ENCODE results near the gene PKDCC.
"Not testable (repeated sequence)": the region's sequence is repeated elsewhere in the genome, so short reads cannot be mapped to it uniquely, and the experiment has no call there.

PKDCC gene

DNA sequence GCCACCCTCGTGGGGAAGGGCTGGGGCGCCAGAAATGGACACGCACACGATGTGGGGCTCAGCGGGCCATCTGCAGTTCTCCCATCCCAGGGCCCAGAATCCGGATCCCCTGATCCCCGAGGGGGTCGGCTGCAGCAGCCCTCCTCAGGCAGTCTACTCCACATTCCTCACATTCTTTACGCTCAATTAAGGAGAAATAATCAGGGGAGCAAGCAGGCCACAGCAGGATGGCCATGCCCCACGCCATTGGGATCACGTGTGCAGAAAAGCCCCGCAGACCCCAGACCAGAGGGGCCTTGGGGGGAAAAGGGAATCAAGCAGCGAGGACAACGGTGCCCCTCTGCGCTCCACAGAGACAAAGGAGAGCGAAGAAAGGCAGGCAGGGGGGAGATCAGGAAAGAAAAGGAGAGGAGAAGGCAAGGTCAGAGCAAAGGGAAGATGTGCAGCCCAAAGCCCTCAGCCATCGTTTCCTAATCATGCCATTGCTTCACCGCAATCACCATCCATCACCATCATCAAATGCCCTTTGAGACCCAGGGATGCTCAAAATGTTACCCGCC, 17.5 kb upstream of the PKDCC start:
- DNase-seq (ENCODE audit: low spot score) (no peak), FAIRE-seq (no peak)

DNA sequence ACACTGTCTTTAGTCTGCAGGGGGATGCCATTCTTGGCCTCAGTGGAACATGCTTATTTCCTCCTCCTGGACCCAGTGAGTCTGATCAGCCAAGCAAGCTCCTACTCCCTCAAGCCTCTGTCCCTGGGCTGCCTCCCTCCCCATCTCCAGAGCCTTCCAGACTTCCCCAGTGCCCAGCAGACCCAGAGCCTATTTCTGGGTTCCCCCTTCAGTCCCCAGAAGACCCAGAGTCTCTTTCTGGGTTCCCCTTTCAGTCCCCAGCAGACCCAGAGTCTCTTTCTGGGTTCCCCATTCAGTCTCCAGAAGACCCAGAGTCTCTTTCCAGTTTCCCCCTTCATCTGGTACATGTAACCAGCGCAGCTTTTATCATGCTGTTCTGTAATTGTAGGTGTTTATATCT, 17.0 kb upstream of the PKDCC start:
- no peak for FAIRE-seq

DNA sequence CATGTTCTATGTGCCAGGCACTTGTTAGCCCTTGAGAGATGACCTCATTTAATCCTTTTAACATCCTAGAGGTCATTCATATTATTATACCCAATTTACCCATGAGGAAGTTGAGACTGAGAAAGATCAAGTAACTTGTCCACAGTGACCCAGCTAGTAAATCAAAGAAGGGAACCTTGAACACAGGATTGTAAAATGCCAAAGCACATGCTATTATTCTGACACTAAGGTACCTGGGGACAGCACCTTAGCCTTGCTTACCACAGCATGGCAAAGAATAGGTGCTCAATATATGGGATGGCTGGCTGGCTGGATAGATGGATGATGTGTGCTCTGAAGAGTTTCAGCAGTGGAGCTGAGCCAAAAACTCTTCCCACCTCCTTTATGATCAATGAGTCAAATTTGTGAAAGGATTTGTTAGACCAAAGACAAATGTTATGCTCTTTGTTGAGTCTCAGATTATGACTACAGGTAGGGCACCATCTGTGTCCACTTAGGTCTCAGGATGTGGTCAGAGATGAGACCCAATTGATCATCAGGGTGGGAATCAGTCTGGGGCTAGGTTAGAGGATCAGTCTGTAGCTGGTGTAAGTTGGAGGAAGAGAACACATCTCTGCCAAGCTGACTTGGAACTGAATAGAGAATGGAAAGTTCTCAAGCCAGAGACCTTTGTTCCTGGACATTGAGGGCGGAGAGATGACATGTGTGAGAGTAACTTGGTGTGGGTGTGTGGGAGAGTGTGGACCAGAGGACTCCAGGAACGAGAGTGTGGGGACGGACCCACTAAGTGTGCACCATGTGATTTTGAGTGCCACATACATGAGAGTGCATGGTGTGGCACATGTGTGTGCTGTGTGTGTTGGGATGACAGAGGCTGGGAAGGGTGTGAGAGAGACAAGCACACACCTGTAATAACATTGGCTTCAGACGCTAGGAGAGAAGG, 16.3 kb upstream of the PKDCC start:
- peak; percentile 63 for FAIRE-seq
- DNase-seq (ENCODE audit: low spot score), result no peak

More for the DNA sequence above, 17.0 kb upstream of the PKDCC start:
- no peak for DNase-seq (ENCODE audit: low spot score)

DNA sequence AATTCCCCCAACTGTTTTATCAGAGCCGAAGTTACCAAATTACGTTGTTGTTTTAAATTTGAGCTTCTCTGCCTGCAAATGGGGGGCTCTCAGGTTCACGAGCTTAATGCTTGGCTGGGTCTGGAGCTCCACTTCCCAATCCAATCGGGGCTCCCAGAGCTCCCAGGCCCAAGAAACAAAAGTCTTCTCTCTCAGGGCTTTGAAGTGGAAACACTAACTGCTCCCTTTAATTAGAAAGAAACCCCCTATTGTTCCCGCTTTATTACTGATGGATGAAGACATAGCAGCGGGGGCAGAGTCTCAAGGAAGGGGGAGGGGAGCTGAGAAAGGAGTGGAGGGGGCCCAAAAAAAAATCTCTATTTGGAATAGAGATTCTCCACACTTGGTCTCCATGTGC, 15.6 kb upstream of the PKDCC start:
- FAIRE-seq (no peak), DNase-seq (ENCODE audit: low spot score) (no peak)

DNA sequence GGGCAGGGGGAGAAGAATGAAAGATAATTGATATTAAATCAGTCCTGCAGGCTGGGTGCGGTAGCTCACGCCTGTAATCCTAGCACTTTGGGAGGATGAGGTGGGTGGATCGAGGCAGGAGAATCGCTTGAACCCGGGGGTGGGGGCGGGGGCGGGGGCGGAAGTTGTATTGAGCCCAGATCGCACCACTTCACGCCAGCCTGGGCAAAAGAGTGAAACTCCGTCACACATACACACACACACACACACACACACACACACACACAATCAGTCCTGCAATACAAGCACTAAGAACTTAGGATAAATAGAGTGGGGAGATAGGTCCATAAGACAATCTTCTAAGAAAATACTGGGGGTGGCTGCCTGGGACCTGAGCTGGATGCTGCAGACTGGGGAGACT, 15.1 kb upstream of the PKDCC start:
- FAIRE-seq (no peak), DNase-seq (ENCODE audit: low spot score) (no peak)

DNA sequence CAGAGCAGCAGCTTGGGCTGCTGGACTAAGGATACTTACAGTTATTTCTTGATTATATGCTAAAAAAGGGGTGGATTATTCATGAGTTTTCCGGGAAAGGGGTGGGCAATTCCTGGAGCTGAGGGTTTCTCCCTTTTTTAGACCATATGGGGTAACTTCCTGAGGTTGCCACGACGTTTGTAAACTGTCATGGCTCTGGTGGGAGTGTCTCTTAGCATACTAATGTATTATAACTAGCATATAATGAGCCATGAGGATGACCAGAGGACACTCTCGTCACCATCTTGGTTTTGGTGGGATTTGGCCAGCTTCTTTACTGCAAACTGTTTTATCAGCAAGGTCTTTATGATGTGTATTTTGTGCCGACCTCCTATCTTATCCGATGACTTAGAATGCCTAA, 13.7 kb upstream of the PKDCC start:
- DNase-seq (ENCODE audit: low spot score); FAIRE-seq: not testable (repeated sequence)

DNA sequence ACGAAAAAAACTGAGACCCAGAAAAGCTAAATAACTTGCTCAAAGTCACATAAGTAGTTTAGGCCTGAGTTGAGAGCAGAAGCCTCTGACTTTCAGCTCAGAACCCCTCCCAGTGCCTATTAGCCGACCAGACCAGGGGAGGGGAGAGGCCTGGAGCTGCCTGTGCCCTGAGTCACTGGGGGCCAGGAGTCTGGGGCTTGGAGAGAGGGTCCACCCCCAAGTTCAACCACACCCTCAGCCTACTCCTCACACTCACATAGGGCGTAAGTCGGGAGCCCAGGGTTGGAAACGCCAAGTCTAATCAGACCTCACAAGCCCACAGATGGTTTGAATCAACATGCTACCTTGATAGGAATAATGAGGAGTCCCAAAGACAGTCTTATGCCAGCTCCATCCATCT, 12.6 kb upstream of the PKDCC start:
- FAIRE-seq (no peak), DNase-seq (ENCODE audit: low spot score) (no peak)

DNA sequence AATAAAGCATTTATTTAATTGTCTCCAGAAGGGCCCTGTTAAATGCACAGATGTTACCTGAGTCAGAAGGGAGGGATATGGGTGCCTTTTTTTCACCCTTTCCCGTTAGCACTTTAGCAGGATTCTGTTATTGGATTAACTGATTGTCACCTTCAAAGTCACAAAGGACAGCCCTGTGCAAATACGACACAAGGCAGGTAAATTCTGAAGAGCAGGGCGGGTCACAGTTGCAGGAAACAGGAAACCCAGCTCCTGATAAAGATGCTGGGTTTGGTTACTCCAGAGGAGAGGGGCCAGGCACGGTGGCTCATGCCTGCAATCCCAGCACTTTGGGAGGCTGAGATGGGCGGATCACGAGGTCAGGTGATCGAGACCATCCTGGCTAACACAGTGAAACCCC, 11.4 kb upstream of the PKDCC start:
- DNase-seq (ENCODE audit: low spot score) (no peak), FAIRE-seq (no peak)

DNA sequence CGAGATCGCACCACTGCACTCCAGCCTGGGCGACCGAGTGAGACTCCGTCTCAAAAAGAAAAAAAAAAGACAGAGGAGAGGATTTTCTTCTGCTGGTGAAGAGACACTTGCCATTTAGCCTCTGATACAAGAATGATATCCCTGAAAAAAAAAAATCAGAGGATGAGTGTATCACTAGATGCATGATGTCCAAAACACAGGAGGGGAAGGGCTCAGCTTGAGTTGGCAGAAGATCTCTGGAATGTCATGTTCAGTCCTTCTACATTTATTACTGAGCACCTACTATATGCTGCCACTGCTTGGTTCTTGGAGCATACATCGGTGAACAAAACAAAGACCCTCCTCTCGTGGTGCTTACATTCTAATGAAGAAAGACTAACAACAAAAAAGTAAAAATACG, 10.9 kb upstream of the PKDCC start:
- FAIRE-seq, result no peak
- no peak for DNase-seq (ENCODE audit: low spot score)

DNA sequence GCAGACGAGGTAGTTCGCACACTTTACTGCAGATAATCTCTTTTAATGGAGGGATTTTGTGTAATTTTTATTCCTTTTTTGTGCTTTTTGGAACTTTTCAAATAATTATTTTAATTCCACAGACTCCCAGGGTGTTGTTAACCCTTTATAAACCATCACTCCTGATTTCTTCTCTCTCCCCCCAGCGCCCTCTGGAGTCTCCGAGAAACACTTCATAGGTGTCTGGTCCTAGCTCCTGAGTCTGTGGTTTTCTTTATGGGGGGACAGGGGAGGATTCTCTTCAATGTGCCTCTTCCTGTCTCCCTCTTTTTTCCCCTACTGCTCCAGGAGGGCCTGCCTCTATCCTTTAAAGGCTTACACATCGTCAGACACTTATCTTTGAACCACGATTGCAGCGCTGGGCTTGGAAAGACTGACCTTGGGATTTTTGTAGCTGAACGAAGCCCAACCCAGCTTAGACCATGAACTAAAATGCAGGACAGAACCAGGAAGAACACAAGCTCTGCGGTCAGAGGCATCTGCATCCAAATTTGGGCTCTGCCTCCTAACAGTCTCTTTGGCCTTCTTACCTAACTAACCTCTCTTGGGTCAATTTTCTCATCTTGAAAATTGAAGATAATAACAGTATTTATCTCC, 7.1 kb upstream of the PKDCC start:
- no peak for FAIRE-seq
- no peak for DNase-seq (ENCODE audit: low spot score)

DNA sequence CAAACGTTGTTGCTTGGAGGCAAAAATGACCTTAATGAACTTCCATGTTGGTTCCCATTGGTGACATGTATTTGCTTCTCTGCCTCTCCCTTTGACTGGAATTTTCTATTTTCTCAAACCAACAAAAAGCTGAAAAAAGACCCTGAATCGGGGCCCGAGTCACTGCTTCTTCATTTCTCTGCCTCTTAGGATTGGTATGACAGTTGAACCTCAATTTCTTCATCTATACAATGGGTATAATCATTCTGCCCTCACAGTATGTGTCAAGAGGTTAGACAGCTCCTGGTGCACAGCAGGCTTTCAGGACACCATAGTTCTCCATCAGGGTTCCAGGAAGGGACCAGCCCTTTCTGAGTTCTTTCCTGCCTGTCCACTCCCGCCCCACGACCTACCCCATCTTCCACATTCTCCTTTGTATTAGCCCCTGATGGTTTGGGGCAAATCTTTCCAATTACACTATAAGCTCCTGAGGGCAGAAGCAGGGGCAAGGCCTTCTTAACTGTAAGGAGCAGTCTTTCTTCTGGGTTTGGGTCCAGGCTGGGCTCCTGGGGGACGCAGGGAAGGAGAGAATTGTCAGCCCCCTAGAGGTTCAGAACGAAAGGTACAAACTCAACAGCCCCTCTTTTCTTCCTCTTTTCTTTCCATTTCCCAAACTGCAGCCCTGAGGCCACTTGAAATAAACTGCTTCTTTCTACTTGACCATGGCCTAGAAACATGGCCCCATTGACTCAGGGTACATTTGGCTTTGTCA, 6.3 kb upstream of the PKDCC start:
- FAIRE-seq, result no peak
- DNase-seq (ENCODE audit: low spot score), result no peak

DNA sequence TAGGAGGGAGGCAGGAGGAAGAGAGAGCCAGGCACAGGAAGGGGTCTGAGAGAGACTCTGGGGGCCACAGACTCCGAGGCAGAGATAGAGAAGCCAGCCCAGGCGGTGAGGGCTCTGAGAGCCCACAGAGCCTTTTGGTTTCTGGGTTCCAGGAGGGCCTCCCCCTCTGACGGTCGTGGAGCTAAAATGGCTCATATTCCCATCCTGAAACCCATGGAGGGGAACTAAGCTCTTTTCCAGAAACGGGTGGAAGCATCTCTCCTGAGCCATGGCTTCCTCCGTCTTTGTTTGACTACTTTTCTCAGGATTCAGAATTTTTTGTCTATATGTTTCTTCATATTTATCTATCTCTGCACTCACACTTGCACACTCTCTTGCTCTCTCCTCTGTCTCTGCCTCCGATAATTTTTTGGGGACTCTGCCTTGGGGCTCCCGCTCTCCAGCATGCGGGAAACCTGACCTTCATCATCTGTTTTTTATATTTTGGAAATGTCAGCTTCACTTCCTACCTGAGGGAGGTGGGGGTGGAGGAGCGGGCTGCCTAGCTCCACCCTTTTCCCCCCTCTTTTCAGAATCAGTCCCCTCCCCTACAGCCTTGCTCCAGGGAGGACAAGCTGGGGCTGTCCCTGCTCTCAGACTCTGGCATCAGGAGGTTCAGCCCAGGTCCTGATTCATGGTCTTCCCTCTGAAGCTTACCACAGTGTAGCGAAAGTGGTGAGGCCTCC, 5.0 kb upstream of the PKDCC start:
- no peak for DNase-seq (ENCODE audit: low spot score)

DNA sequence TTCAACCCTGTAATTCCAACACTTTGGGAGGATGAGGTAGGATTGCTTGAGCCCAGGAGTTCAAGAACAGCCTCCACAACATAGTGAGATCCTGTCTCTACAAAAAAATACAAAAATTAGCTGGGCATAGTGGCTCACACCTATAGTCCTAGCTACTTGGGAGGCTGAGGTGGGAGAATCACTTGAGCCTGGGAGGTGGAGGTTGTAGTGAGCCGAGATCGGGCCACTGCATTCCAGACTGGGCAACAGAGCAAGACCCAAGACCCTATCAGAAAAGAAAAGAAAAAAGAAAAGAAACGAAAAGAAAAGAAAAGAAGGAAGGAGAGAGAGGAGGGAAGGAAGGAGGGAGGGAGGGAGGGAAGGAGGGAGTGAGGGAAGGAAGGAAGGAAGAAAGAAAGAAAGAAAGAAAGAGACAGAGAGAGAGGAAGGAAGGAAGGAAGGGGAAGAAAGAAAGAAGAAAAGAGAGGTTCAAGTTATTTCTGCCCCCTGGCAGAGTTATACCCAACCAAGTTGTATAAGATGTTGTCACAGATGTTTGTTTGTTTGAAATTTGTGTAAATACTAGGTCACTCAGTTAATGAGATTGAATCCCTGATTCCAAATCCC, 3.9 kb upstream of the PKDCC start:
- FAIRE-seq (no peak), DNase-seq (ENCODE audit: low spot score) (no peak)

More for the DNA sequence above, 5.0 kb upstream of the PKDCC start:
- no peak for FAIRE-seq

DNA sequence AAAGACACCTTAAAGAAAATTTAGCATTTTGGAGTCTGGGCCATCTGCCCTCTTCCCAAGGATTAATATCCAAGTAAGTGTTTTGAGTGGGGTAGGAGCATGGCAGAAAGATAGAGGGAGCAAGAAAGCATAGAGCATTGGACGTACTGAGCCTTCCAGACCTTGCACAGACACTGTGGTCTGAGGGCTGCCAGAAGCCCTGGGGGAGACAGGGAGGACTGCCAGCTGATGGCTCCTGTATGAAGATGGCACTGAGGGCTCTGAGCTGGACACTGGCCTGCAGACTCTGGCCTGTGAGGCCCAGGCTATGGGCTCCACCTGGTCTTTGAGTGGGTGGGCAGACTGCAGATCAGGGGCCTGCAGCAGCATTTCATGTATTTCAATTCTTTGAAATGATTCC, 2.9 kb upstream of the PKDCC start:
- FAIRE-seq (no peak), DNase-seq (ENCODE audit: low spot score) (no peak)

DNA sequence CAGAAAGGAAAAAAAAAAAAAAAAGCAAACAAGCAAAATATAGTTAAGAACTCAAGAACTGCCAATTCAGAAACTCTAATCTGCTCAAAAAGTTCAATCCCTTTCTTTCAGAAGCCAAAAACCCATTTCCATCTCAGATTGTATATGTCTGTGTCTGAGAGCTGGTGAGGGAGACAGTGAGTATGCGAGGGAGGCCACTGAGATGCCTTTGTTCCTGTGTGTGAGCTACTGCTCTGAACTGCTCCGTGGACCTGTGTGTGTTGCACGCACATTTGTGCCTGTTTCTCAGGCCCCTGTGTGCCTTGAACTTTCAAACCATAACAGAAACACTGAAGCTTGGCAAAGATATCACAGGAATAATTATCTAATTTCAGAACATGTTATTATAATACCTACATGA, 2.5 kb upstream of the PKDCC start:
- no peak for FAIRE-seq
- no peak for DNase-seq (ENCODE audit: low spot score)

DNA sequence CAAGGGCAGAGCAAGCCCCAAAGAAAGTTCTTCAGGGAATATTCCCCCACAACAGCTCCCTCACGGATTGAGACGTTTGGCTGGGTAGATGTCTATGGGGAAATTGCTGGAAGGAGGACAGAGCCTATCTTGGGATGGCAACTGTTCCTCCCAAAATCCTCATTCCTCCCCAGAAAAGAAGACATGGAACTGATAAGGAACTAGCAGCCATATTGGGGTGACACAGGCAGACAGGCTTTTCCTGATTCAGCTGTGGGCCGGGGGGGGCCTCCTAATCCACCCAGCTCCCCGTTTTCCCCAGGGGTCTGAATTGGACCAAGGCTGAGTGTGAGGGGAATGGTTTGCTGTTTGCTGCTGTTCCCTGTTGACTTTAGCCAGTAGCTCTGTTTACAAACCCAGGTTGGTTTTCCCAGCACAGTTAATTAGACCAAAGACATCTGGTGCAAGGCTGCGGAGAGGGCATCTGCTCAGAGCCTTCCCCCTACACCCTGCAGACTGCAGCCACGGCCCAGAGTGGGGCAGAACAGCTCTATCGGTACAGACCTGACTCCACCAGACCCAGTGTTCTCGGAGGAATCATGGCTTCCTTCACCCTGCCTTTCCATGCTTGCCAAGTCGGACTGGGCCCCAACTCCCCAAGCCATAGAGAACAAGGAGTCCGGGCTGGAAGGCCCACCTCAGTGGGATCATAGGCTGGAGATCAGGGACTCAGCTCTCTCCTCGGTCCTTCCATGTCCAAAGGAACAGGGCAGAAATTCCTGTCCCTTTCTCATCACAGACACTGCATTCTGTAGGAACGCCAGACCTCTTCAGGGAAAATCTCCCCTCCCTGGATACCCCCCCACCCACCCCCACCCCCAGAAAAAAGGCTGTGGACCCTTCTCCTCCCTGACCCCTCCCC, 1.7 kb upstream of the PKDCC start:
- no peak for FAIRE-seq
- no peak for DNase-seq (ENCODE audit: low spot score)

DNA sequence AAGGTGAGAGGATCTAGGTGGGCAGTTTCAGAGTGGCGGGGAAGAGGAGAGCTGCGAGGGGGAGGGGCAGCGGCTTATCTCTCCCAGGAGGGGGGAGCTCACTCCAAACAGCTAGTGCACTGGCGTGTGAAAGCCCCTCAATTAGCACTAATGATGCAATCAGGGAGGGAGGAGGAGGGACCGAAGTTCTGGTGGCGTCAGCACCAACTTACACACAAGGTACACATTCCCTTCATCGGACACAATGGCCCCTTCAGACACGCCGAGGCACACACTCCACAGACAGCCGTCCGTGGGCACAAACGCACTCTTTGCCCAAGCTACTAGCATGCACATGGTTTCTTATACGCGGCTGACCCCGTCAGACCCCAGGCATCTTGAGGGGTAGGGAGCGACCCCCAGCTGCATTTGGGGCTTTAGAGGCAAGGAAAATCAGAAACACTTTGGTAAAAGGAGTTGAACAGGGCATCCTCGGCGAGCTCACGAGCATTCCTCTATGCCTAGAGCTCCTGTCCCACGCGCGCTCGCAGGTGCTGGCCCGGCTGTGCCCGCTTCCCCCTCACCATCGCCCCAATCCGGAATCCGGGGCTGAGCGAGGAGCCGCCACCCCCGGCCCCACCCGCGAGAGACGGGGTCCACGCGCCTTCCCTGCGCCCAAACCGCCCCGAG, 868 bp upstream of the PKDCC start:
- DNase-seq (ENCODE audit: low spot score) (no peak), FAIRE-seq (peak; percentile 59)

DNA sequence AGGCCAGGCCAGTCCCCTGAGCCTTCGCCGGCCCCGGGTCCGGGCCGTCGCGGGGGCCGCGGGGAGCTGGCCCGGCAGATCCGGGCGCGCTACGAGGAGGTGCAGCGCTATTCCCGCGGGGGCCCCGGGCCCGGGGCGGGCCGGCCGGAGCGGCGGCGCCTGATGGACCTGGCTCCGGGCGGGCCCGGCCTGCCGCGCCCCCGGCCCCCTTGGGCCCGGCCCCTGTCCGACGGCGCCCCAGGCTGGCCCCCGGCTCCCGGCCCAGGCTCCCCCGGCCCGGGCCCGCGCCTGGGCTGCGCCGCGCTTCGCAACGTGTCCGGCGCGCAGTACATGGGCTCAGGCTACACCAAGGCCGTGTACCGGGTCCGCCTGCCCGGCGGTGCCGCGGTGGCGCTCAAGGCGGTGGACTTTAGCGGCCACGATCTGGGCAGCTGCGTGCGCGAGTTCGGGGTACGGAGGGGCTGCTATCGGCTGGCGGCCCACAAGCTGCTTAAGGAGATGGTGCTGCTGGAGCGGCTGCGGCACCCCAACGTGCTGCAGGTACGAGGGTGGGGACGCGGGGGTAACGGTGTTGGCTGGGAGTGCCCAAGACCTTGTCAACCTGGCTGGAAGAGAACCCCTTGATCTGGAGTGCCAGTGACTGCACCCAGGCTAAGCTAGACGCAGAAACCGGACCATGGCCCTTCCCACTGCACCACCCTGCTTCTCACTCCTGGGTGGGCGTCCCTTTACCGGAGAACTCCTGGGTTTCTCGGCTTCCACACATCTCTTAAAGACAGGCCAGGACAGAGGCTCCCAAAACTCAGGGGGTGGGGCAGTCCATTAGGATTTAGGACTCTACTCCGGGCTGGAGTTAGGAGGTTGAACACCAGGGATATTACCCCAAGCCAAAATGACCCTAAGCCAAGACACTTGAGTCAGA, 739 bp downstream of the PKDCC start:
- FAIRE-seq, result peak; percentile 90
- DNase-seq (ENCODE audit: low spot score), result peak; percentile 61

Data from urothelium cell line (cell line).